H9 (cell line): ENCODE results near the gene ZNF487. TPM values are rescaled to one million over a fixed set of nuclear protein-coding genes. Genes with fewer than 3 reads are reported as not detected.
A peak's percentile ranks its signal among the peaks of the same experiment; 100 is the strongest.

ENCODE experiments used
- DNase-seq: peaks from one replicate; pipeline ENCODE4 v3.0.0-alpha.2; 2017
- H2AFZ ChIP-seq: one replicate; pipeline ENCODE4 v1.6.1; 2013; ENCODE audit warnings: mild to moderate bottlenecking, low read length, control low read depth, moderate library complexity
- H2AK5ac ChIP-seq: 2 replicates; pipeline ENCODE4 v1.6.1; 2013; ENCODE audit warnings: low read length, control low read depth, mixed read lengths; ENCODE audit not compliant: insufficient read length
- H2BK120ac ChIP-seq: one replicate; pipeline ENCODE4 v1.6.1; 2013; ENCODE audit warnings: low read depth, mild to moderate bottlenecking, low read length, control low read depth, inconsistent platforms; ENCODE audit not compliant: poor library complexity, severe bottlenecking
- H2BK12ac ChIP-seq: 2 replicates; pipeline ENCODE4 v1.6.1; 2013; ENCODE audit warnings: low read length, control low read depth, mixed read lengths, low read depth; ENCODE audit not compliant: insufficient read length
- H2BK15ac ChIP-seq: 2 replicates; pipeline ENCODE4 v1.6.1; 2013; ENCODE audit warnings: low read depth, low read length, control low read depth
- H2BK20ac ChIP-seq: one replicate; pipeline ENCODE4 v1.6.1; 2013; ENCODE audit warnings: low read depth, mild to moderate bottlenecking, low read length, control low read depth, inconsistent platforms; ENCODE audit not compliant: poor library complexity, severe bottlenecking
- H2BK5ac ChIP-seq: 2 replicates; pipeline ENCODE4 v1.6.1; 2013; ENCODE audit warnings: low read length, control low read depth, mixed read lengths; ENCODE audit not compliant: insufficient read length
- H3K14ac ChIP-seq: 2 replicates; pipeline ENCODE4 v1.6.1; 2013; ENCODE audit warnings: low read length, control low read depth; ENCODE audit not compliant: insufficient read depth
- H3K18ac ChIP-seq: 2 replicates; pipeline ENCODE4 v1.6.1; 2013; ENCODE audit warnings: low read depth, mild to moderate bottlenecking, mixed read lengths, low read length, control low read depth; ENCODE audit not compliant: insufficient read length
- H3K23ac ChIP-seq: 2 replicates; pipeline ENCODE4 v1.6.1; 2013; ENCODE audit warnings: low read length, control low read depth, mixed read lengths, low read depth; ENCODE audit not compliant: insufficient read length
- H3K23me2 ChIP-seq: 2 replicates; pipeline ENCODE4 v1.6.1; 2013; ENCODE audit warnings: low read depth, mild to moderate bottlenecking, mixed read lengths, low read length, control low read depth; ENCODE audit not compliant: insufficient read length, poor library complexity, severe bottlenecking
- H3K27ac ChIP-seq: 2 replicates; pipeline ENCODE4 v1.5.1; 2013; ENCODE audit warnings: low read length, control low read depth, mixed read lengths, low read depth; ENCODE audit not compliant: insufficient read length
- H3K27me3 ChIP-seq: 2 replicates; pipeline ENCODE4 v1.6.1; 2013; ENCODE audit warnings: low read length, control low read depth, inconsistent platforms; ENCODE audit not compliant: insufficient read depth
- H3K4ac ChIP-seq: 2 replicates; pipeline ENCODE4 v1.6.1; 2013; ENCODE audit warnings: low read depth, mild to moderate bottlenecking, control low read depth, inconsistent platforms, low read length, moderate library complexity
- H3K4me1 ChIP-seq: 2 replicates; pipeline ENCODE4 v1.6.1; 2013; ENCODE audit warnings: low read length, control low read depth, inconsistent platforms; ENCODE audit not compliant: insufficient read depth
- H3K4me2 ChIP-seq: 2 replicates; pipeline ENCODE4 v1.6.1; 2013; ENCODE audit warnings: low read length, control low read depth, mixed read lengths; ENCODE audit not compliant: insufficient read length, insufficient read depth
- H3K56ac ChIP-seq: 2 replicates; pipeline ENCODE4 v1.6.1; 2013; ENCODE audit warnings: low read depth, mild to moderate bottlenecking, mixed read lengths, low read length, control low read depth; ENCODE audit not compliant: insufficient read length
- H3K79me1 ChIP-seq: 2 replicates; pipeline ENCODE4 v1.6.1; 2013; ENCODE audit warnings: low read depth, mild to moderate bottlenecking, moderate library complexity, low read length, control low read depth, inconsistent platforms; ENCODE audit not compliant: insufficient read depth, poor library complexity, severe bottlenecking
- H3K79me2 ChIP-seq: 2 replicates; pipeline ENCODE4 v1.6.1; 2013; ENCODE audit warnings: low read length, control low read depth, inconsistent platforms; ENCODE audit not compliant: insufficient read depth
- H3K9ac ChIP-seq: 2 replicates; pipeline ENCODE4 v1.6.1; 2013; ENCODE audit warnings: low read length, control low read depth, mixed read lengths; ENCODE audit not compliant: insufficient read length; ENCODE audit errors: extremely low read depth
- H3K9me3 ChIP-seq: one replicate; pipeline ENCODE4 v1.6.1; 2013; ENCODE audit warnings: low read depth, low read length, inconsistent platforms; ENCODE audit not compliant: control insufficient read depth
- H3T11ph ChIP-seq: one replicate; pipeline ENCODE4 v1.6.1; 2013; ENCODE audit warnings: mild to moderate bottlenecking, low read length, control low read depth, inconsistent platforms
- H4K20me1 ChIP-seq: one replicate; pipeline ENCODE4 v1.6.1; 2013; ENCODE audit not compliant: control insufficient read depth, insufficient read length, insufficient read depth
- H4K5ac ChIP-seq: 2 replicates; pipeline ENCODE4 v1.6.1; 2013; ENCODE audit warnings: low read depth, mild to moderate bottlenecking, mixed read lengths, low read length, control low read depth; ENCODE audit not compliant: insufficient read length
- H4K8ac ChIP-seq: replicated peaks from 2 replicates; pipeline ENCODE4 v1.6.1; 2013; ENCODE audit warnings: low read length, control low read depth, mixed read lengths, low read depth; ENCODE audit not compliant: insufficient read length
- H4K91ac ChIP-seq: 2 replicates; pipeline ENCODE4 v1.6.1; 2013; ENCODE audit warnings: low read depth, mild to moderate bottlenecking, moderate library complexity, mixed read lengths, low read length, control low read depth; ENCODE audit not compliant: insufficient read length
- H3K27ac Mint-ChIP-seq, 3 experiments: 2 replicates in 2 of 3; 3 replicates in 1 of 3; pipeline ENCODE4 v1.8.0; 2020 to 2021; ENCODE audit warnings: mixed read lengths in 3 of 3, mild to moderate bottlenecking in 1 of 3, moderate library complexity in 1 of 3
- H3K27me3 Mint-ChIP-seq: 2 replicates; pipeline ENCODE4 v1.8.0; 2021; ENCODE audit warnings: low read depth, mild to moderate bottlenecking, moderate library complexity, mixed read lengths
- H3K36me3 Mint-ChIP-seq, 3 experiments: 2 replicates in 2 of 3; 3 replicates in 1 of 3; pipeline ENCODE4 v1.8.0; 2020 to 2021; ENCODE audit warnings: low read depth in 3 of 3, mixed read lengths in 3 of 3; ENCODE audit not compliant: insufficient read depth in 1 of 3
- H3K4me1 Mint-ChIP-seq, 2 experiments: 2 replicates each; pipeline ENCODE4 v1.8.0; 2020; ENCODE audit warnings: mixed read lengths in 2 of 2
- H3K4me3 Mint-ChIP-seq, 2 experiments: 2 replicates in 1 of 2; 3 replicates in 1 of 2; pipeline ENCODE4 v1.8.0; 2020 to 2021; ENCODE audit warnings: mild to moderate bottlenecking in 2 of 2, mixed read lengths in 2 of 2, moderate library complexity in 1 of 2
- H3K9me3 Mint-ChIP-seq, 2 experiments: 2 replicates in 1 of 2; 3 replicates in 1 of 2; pipeline ENCODE4 v1.8.0; 2020; ENCODE audit warnings: mild to moderate bottlenecking in 2 of 2, mixed read lengths in 2 of 2, moderate library complexity in 1 of 2
- WGBS: extraction: QIAGEN DNeasy Blood & Tissue Kit; methylation state at CpG from one replicate; pipeline ENCODE4 v1.1.7; 2013; ENCODE audit warnings: missing lambda C conversion rate, low lambda C conversion rate, mixed read lengths; ENCODE audit not compliant: insufficient read length; ENCODE audit errors: extremely low coverage; 5-methylcytosine and 5-hydroxymethylcytosine counted together
- total RNA-seq: library from RNA; stranded (reverse); gene quantifications from 2 replicates; pipeline ENCODE4 v1.2.1, GENCODE V29; 2021
- TF ChIP-seq, protein P1 (sequence below): fragments of 200-600 bp; sonication (generic); conservative IDR thresholded peaks from 3 replicates; pipeline ENCODE4 v1.8.0; 2021; ENCODE audit warnings: antibody characterized with exemption, mild to moderate bottlenecking

The ZNF487 gene
- total RNA-seq, 1 experiment from 2014 or later, result 1.4 TPM

DNA sequence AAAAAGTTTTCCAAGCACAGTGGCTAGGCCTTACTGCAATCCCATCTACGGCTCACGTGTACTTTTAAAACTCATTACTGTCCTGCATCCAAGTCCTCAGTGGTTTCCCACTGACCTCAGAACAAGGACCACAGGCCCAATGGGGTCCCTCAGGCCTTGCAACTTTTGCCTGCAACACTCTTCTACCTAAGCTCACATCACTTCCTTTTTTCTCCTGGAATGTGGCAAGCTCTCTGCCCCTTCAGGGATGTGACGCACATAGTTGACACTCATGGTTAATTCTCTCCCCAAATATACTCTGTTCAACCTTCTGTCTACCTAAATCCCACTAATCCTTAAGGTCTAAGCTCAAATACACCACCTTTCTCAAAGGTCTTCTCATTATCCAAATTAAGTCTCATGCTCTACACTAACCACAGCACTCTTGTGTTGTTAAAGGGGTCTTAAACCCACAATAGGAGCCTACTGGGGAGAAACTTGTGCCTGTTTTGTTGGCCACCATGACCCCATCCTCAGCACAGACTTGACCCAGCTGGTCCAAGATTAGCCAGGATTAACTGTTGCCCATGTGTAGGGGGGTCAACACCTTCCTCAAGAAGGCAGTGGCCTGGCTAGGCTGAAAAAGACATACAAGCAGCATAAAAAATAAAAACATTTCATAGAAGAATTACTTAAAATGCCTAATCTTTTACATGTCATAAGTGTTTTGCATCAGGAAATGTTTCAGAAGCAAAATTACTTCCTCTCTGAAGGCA, 43.1 kb upstream of the ZNF487 start:
- no peak overlapping the region for H3K56ac ChIP-seq
- no peak overlapping the region for H3K4me2 ChIP-seq
- H3K14ac ChIP-seq, result no peak overlapping the region
- H3K27ac ChIP-seq, result no peak overlapping the region
- no peaks in the 10 kb centered on the region for H3K27me3 ChIP-seq
- no peak overlapping the region for H3K4ac ChIP-seq
- H3K9ac ChIP-seq, result no peak overlapping the region
- Mint-ChIP-seq H3K4me3 (peak overlapping the region in 1 of 2 experiments; percentile 5; a peak in 1 of 5 replicates), H3K27ac (peak overlapping the region in 1 of 3 experiments; percentile 55; a peak in 2 of 7 replicates), H3K4me1 (peaks cover 45 to 50% of the 10 kb centered on the region in 2 experiments), H3K36me3 (peaks cover 52 to 79% (median 64%) of the 10 kb centered on the region in 3 experiments), H3K27me3 (peaks cover 4% of the 10 kb centered on the region), H3K9me3 (no peaks in the 10 kb centered on the region; a peak in 1 of 5 replicates)
- no peak overlapping the region for H2BK5ac ChIP-seq
- no peak overlapping the region for H4K5ac ChIP-seq
- H2BK12ac ChIP-seq, result no peak overlapping the region
- no peak overlapping the region for H2BK15ac ChIP-seq
- no peak overlapping the region for H3K23ac ChIP-seq
- no peak overlapping the region for H4K8ac ChIP-seq
- no peak for DNase-seq
- WGBS, result no CpG with 5 or more reads among the region's 3 CpGs
- H3K4me1 ChIP-seq, result no peaks in the 10 kb centered on the region; the same call in 1 of the 2 replicates
- H4K20me1 ChIP-seq, result no peaks in the 10 kb centered on the region
- H2AK5ac ChIP-seq, result no peak overlapping the region
- H2BK120ac ChIP-seq, result no peak overlapping the region
- no peak overlapping the region for H4K91ac ChIP-seq
- no peak overlapping the region for H2AFZ ChIP-seq
- no peak overlapping the region for H2BK20ac ChIP-seq
- H3K79me1 ChIP-seq, result peaks cover 7% of the 10 kb centered on the region
- H3K18ac ChIP-seq, result no peak overlapping the region
- H3T11ph ChIP-seq, result no peak overlapping the region
- peaks cover 36% of the 10 kb centered on the region for H3K79me2 ChIP-seq
- TF ChIP-seq, protein P1, sequence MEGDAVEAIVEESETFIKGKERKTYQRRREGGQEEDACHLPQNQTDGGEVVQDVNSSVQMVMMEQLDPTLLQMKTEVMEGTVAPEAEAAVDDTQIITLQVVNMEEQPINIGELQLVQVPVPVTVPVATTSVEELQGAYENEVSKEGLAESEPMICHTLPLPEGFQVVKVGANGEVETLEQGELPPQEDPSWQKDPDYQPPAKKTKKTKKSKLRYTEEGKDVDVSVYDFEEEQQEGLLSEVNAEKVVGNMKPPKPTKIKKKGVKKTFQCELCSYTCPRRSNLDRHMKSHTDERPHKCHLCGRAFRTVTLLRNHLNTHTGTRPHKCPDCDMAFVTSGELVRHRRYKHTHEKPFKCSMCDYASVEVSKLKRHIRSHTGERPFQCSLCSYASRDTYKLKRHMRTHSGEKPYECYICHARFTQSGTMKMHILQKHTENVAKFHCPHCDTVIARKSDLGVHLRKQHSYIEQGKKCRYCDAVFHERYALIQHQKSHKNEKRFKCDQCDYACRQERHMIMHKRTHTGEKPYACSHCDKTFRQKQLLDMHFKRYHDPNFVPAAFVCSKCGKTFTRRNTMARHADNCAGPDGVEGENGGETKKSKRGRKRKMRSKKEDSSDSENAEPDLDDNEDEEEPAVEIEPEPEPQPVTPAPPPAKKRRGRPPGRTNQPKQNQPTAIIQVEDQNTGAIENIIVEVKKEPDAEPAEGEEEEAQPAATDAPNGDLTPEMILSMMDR, result no peak
- no peaks in the 10 kb centered on the region for H3K9me3 ChIP-seq
- H3K23me2 ChIP-seq, result peaks cover 10% of the 10 kb centered on the region
